GM23338 (cell line): Measurements from ENCODE around the gene EEF1AKMT2. TPM values are rescaled to one million over a fixed set of nuclear protein-coding genes. Genes with fewer than 3 reads are reported as not detected.

ENCODE experiments used
- ATAC-seq: fragments of 200-7000 bp; cut with Tn5 transposase; 3 replicates; pipeline ENCODE4 v1.9.1; 2020
- DNase-seq: peaks from one replicate; pipeline ENCODE4 v3.0.0-alpha.2; 2015; ENCODE audit warnings: low spot score
- H2AFZ ChIP-seq: fragments of 200-600 bp; sonication (generic); 2 replicates; pipeline ENCODE4 v1.8.0; 2016; ENCODE audit warnings: antibody characterized with exemption, mild to moderate bottlenecking, moderate library complexity
- H3F3A ChIP-seq: fragments of 200-600 bp; sonication (generic); replicated peaks from 2 replicates; pipeline ENCODE4 v1.8.0; 2017; ENCODE audit warnings: antibody characterized with exemption, mixed run types, low read depth
- H3K27ac ChIP-seq: fragments of 200-600 bp; sonication (generic); 2 replicates; pipeline ENCODE4 v1.6.1; 2016; ENCODE audit warnings: low read depth
- H3K27me3 ChIP-seq: fragments of 200-600 bp; sonication (generic); 2 replicates; pipeline ENCODE4 v1.8.0; 2016; ENCODE audit warnings: mild to moderate bottlenecking, mixed run types, moderate library complexity; ENCODE audit not compliant: insufficient read depth
- H3K36me3 ChIP-seq: fragments of 200-600 bp; sonication (generic); 2 replicates; pipeline ENCODE4 v1.8.0; 2016; ENCODE audit warnings: mild to moderate bottlenecking; ENCODE audit not compliant: insufficient read depth
- H3K4me1 ChIP-seq: fragments of 200-600 bp; sonication (generic); 2 replicates; pipeline ENCODE4 v1.8.0; 2016; ENCODE audit warnings: mild to moderate bottlenecking, moderate library complexity; ENCODE audit not compliant: insufficient read depth
- H3K4me2 ChIP-seq: fragments of 200-600 bp; sonication (generic); 2 replicates; pipeline ENCODE4 v1.7.1; 2017; ENCODE audit warnings: mixed run types
- H3K4me3 ChIP-seq: fragments of 200-600 bp; sonication (generic); 2 replicates; pipeline ENCODE4 v1.6.1; 2016; ENCODE audit warnings: mixed run types
- H3K79me2 ChIP-seq: fragments of 200-600 bp; sonication (generic); replicated peaks from 2 replicates; pipeline ENCODE4 v1.8.0; 2017; ENCODE audit warnings: mild to moderate bottlenecking; ENCODE audit not compliant: insufficient read depth
- H3K9me2 ChIP-seq: fragments of 200-600 bp; sonication (generic); 2 replicates; pipeline ENCODE4 v1.8.0; 2017; ENCODE audit not compliant: insufficient read depth
- H4K20me1 ChIP-seq: fragments of 200-600 bp; sonication (generic); replicated peaks from 2 replicates; pipeline ENCODE4 v1.8.0; 2017; ENCODE audit warnings: mild to moderate bottlenecking; ENCODE audit not compliant: insufficient read depth
- H3K27ac Mint-ChIP-seq: 2 replicates; pipeline ENCODE4 v1.8.0; 2020; ENCODE audit warnings: inconsistent platforms, mild to moderate bottlenecking, moderate library complexity, mixed read lengths
- H3K27me3 Mint-ChIP-seq: 3 replicates; pipeline ENCODE4 v1.8.0; 2022; ENCODE audit warnings: low read depth, mild to moderate bottlenecking, moderate library complexity, mixed read lengths, inconsistent platforms; ENCODE audit not compliant: insufficient read depth, poor library complexity
- H3K36me3 Mint-ChIP-seq: 3 replicates; pipeline ENCODE4 v1.8.0; 2021; ENCODE audit warnings: low read depth, mild to moderate bottlenecking, inconsistent platforms, moderate library complexity, mixed read lengths
- H3K4me1 Mint-ChIP-seq: 3 replicates; pipeline ENCODE4 v1.8.0; 2020; ENCODE audit warnings: mild to moderate bottlenecking, inconsistent platforms, mixed read lengths
- H3K4me3 Mint-ChIP-seq: 3 replicates; pipeline ENCODE4 v1.8.0; 2021; ENCODE audit warnings: moderate library complexity, mild to moderate bottlenecking, inconsistent platforms, mixed read lengths
- H3K9me3 Mint-ChIP-seq: 3 replicates; pipeline ENCODE4 v1.8.0; 2020; ENCODE audit warnings: moderate library complexity, mild to moderate bottlenecking, inconsistent platforms, mixed read lengths
- CREB1 ChIP-seq: fragments of 250-450 bp; sonication (Bioruptor Pico); IDR thresholded peaks from 2 replicates; pipeline ENCODE4 v1.5.0; 2020; ENCODE audit warnings: low read depth, mild to moderate bottlenecking, moderate library complexity
- CTCF ChIP-seq, 2 experiments: fragments of 200-600 bp in 1 of 2; sonication (generic) in 1 of 2; conservative IDR thresholded peaks; 2 replicates each; pipeline versions ENCODE4 v1.5.1 to v1.6.1; 2016 to 2017; ENCODE audit warnings: antibody characterized with exemption in 2 of 2, low read depth in 2 of 2, mild to moderate bottlenecking in 2 of 2, moderate library complexity in 1 of 2
- ETS1 ChIP-seq: IDR thresholded peaks from 2 replicates; pipeline ENCODE4 v1.6.1; 2016; ENCODE audit warnings: antibody characterized with exemption
- EZH2 ChIP-seq: fragments of 200-600 bp; sonication (generic); IDR thresholded peaks from one replicate; pipeline ENCODE4 v1.8.0; 2017; ENCODE audit warnings: antibody characterized with exemption, mild to moderate bottlenecking, low read depth; ENCODE audit not compliant: unreplicated experiment
- EZH2phosphoT487 ChIP-seq: fragments of 200-600 bp; sonication (generic); IDR thresholded peaks from one replicate; pipeline ENCODE4 v1.8.1; 2018; ENCODE audit warnings: antibody characterized with exemption; ENCODE audit not compliant: unreplicated experiment
- JUNB ChIP-seq: IDR thresholded peaks from one replicate; pipeline ENCODE4 v1.6.1; 2016; ENCODE audit warnings: antibody characterized with exemption; ENCODE audit not compliant: unreplicated experiment
- NANOG ChIP-seq: IDR thresholded peaks from 2 replicates; pipeline ENCODE4 v1.6.1; 2016; ENCODE audit warnings: antibody characterized with exemption, borderline replicate concordance
- POLR2AphosphoS5 ChIP-seq: IDR thresholded peaks from 2 replicates; pipeline ENCODE4 v1.6.1; 2016; ENCODE audit warnings: antibody characterized with exemption, low read depth
- REST ChIP-seq: IDR thresholded peaks from one replicate; pipeline ENCODE4 v1.6.1; 2018; ENCODE audit warnings: antibody characterized with exemption; ENCODE audit not compliant: unreplicated experiment
- STAT1 ChIP-seq: IDR thresholded peaks from one replicate; pipeline ENCODE4 v1.6.1; 2016; ENCODE audit warnings: antibody characterized with exemption; ENCODE audit not compliant: unreplicated experiment
- ZNF114 ChIP-seq: fragments of 250-450 bp; sonication (Bioruptor Pico); IDR thresholded peaks from 2 replicates; pipeline ENCODE4 v1.5.0; 2020; ENCODE audit warnings: mild to moderate bottlenecking, moderate library complexity
- ZNF331 ChIP-seq: fragments of 250-450 bp; sonication (Bioruptor Pico); IDR thresholded peaks from 2 replicates; pipeline ENCODE4 v1.5.0; 2020; ENCODE audit warnings: low read depth, mild to moderate bottlenecking, moderate library complexity
- ZNF462 ChIP-seq: fragments of 250-450 bp; sonication (Bioruptor Pico); IDR thresholded peaks from 2 replicates; pipeline ENCODE4 v1.5.0; 2020; ENCODE audit warnings: mild to moderate bottlenecking, moderate library complexity
- polyA plus RNA-seq: library from polyadenylated mRNA; unstranded; fragments of >200 nt; fragmentation: Nextera tagmentation; extraction: Ambion mirVana; gene quantifications from 2 replicates; pipeline ENCODE4 v1.2.1, GENCODE V29; 2016
- total RNA-seq: library from RNA; depleted of rRNA; stranded (reverse); fragments of >200 nt; shearing (Covaris generic); gene quantifications from 2 replicates; pipeline ENCODE4 v1.2.3, GENCODE V29; 2014

EEF1AKMT2 gene
- total and polyA plus RNA-seq, 2 experiments from 2014 or later = 35.0 to 38.0 TPM

GRCh38 chr10:124755581-124755980 is 36.1 kb downstream of the EEF1AKMT2 start:
- no peaks in the 10 kb centered on the region for H3K27me3 ChIP-seq
- Mint-ChIP-seq H3K27me3 (no peaks in the 10 kb centered on the region), H3K27ac (no peak overlapping the region), H3K9me3 (no peaks in the 10 kb centered on the region), H3K4me3 (no peak overlapping the region), H3K4me1 (peaks cover 17% of the 10 kb centered on the region), H3K36me3 (peaks cover 17% of the 10 kb centered on the region; the same call in 2 of the 3 replicates)
- no peak overlapping the region for H3K27ac ChIP-seq
- H4K20me1 ChIP-seq = no peaks in the 10 kb centered on the region
- ATAC-seq = no peak
- TF ChIP-seq NANOG (no peak), EZH2 (no peak), EZH2phosphoT487 (no peak), STAT1 (no peak), ZNF331 (CRISPR knock-in tag) (no peak), CREB1 (CRISPR knock-in tag) (no peak), JUNB (no peak), POLR2AphosphoS5 (no peak), ETS1 (no peak), REST (no peak), ZNF114 (no peak), ZNF462 (no peak), CTCF (conservative IDR thresholded peaks at IDR 0.05; ENCODE audit: low read depth in 2 of 2) (no peak)
- H3F3A ChIP-seq = no peaks in the 10 kb centered on the region
- H2AFZ ChIP-seq = no peak overlapping the region
- no peaks in the 10 kb centered on the region for H3K9me2 ChIP-seq
- peaks cover 17% of the 10 kb centered on the region for H3K4me1 ChIP-seq
- H3K79me2 ChIP-seq = no peaks in the 10 kb centered on the region
- no peak for DNase-seq
- H3K4me2 ChIP-seq = 0 out of 2 replicates have a peak overlapping the region, but pooled peaks have one; percentile 0
- H3K36me3 ChIP-seq = peaks cover 13% of the 10 kb centered on the region; the same call in 1 of the 2 replicates
- H3K4me3 ChIP-seq = no peak overlapping the region
